Ovary (tissue), 3 donors: ENCODE measurements around the gene TIMM50.

Experiments used
- CTCF ChIP-seq, 3 donors: fragments of 450-650 bp in 2 of 3; fragments of 200-600 bp in 1 of 3; IDR thresholded peaks; one replicate each; pipeline versions ENCODE4 v1.5.1 to v1.8.0; 2016 to 2022; ENCODE audit warnings: antibody characterized with exemption in 3 of 3, mild to moderate bottlenecking in 1 of 3
- EP300 ChIP-seq: sonication (generic); formaldehyde crosslinking; IDR thresholded peaks from one replicate; pipeline ENCODE4 v1.6.1; 2017; ENCODE audit warnings: antibody characterized with exemption
- POLR2A ChIP-seq: fragments of 450-650 bp; IDR thresholded peaks from one replicate; pipeline ENCODE4 v1.6.1; 2017; ENCODE audit warnings: antibody characterized with exemption, mild to moderate bottlenecking, moderate library complexity
- donor health status: DM: no; HTN: no; CAD: no.

- TF ChIP-seq CTCF (IDR thresholded peaks at IDR 0.05), result no peak
- no peak for TF ChIP-seq POLR2A
- TF ChIP-seq EP300, result no peak
Measured at GRCh38 chr19:39433480-39434079, 47.1 kb upstream of the TIMM50 start.
